ENCODE data around the gene POLR2H. TPM values are rescaled to one million over a fixed set of nuclear protein-coding genes. Genes with fewer than 3 reads are reported as not detected.
A peak's percentile ranks its signal among the peaks of the same experiment; 100 is the strongest.
"Not testable (repeated sequence)": the region's sequence is repeated elsewhere in the genome, so short reads cannot be mapped to it uniquely, and the experiment has no call there.

POLR2H gene
- total RNA-seq, 1 donor from 2014 or later: 60.5 TPM

DNA sequence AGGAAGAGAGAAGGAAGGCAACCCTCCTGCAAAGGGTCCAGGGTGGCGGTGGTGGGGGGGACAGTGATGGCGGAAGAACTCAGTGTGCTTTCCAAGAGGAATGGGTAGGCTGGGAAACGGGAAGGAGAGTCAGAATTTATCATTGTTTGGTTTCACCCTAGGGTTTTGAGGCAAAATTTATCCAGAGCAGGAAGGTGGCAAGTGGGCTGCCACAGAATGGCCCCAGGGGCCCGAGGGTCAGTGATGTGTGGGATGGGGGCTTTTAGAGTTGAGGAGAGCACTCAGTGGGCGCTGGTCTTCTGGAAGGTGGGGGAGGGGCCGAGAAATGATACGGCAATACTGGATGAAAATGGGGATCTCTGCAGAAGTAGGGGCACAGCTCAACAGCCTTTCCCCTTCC is 23.5 kb upstream of the POLR2H start:
- ATAC-seq (ENCODE audit: low read depth) (no peak), DNase-seq (no peak)
- H3K9me3 Mint-ChIP-seq: no peaks in the 10 kb centered on the region
- H3K27me3 Mint-ChIP-seq: peaks cover 5% of the 10 kb centered on the region
- H3K36me3 Mint-ChIP-seq (ENCODE audit: low read depth): peaks cover 26% of the 10 kb centered on the region
- no peak overlapping the region for H3K27ac Mint-ChIP-seq
- intact Hi-C loops (cut with micrococcal nuclease): no loop called here
- H3K4me1 Mint-ChIP-seq: peaks cover 33% of the 10 kb centered on the region
- H3K4me3 Mint-ChIP-seq: peak overlapping the region; percentile 4
- POLR2A ChIA-PET: interaction anchor here (0.6 to 1.5 kb wide), 4 partner anchors 16 to 109 kb away, joined by 3 to 5 read pairs (median 3); partner anchors contain the start of gene PSMD2
- TF ChIP-seq, protein P1, sequence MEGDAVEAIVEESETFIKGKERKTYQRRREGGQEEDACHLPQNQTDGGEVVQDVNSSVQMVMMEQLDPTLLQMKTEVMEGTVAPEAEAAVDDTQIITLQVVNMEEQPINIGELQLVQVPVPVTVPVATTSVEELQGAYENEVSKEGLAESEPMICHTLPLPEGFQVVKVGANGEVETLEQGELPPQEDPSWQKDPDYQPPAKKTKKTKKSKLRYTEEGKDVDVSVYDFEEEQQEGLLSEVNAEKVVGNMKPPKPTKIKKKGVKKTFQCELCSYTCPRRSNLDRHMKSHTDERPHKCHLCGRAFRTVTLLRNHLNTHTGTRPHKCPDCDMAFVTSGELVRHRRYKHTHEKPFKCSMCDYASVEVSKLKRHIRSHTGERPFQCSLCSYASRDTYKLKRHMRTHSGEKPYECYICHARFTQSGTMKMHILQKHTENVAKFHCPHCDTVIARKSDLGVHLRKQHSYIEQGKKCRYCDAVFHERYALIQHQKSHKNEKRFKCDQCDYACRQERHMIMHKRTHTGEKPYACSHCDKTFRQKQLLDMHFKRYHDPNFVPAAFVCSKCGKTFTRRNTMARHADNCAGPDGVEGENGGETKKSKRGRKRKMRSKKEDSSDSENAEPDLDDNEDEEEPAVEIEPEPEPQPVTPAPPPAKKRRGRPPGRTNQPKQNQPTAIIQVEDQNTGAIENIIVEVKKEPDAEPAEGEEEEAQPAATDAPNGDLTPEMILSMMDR (IDR thresholded peaks at IDR 0.05): no peak
- CTCF ChIA-PET: interaction anchor here (1.5 kb wide), 1 partner anchor 15 kb away, joined by 3 read pairs; no protein-coding TSS in a partner anchor

DNA sequence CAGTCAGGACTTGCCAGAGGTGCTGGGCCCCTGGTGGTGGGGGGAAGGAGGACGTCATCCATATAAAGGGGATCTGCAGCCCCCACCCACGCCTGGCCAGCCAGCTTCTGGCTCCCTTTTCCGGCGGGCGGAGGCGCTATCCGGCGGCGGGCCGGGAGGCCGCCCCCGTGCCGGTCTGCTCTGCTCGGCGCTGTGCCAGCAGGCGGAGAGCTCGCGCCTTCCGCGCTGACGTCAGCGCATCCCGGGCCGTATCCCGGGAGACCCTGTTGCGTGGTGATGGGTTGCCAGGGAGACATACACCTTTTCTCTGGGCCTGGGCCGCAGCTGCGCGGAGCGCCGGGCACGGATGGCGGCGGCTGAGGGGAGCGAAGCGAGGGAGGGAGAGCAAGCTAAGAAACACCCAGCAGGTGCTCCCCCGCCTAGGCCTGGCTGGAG is 23.0 kb upstream of the POLR2H start:
- ATAC-seq (ENCODE audit: low read depth): no peak
- intact Hi-C loops (cut with micrococcal nuclease): no loop called here
- Mint-ChIP-seq H3K9me3 (no peaks in the 10 kb centered on the region), H3K27ac (no peak overlapping the region), H3K36me3 (ENCODE audit: low read depth) (peaks cover 25% of the 10 kb centered on the region), H3K4me3 (no peak overlapping the region), H3K27me3 (peaks cover 5% of the 10 kb centered on the region), H3K4me1 (peaks cover 33% of the 10 kb centered on the region)
- ChIA-PET POLR2A (interaction anchor here (1.0 kb wide), 1 partner anchor 15 kb away, joined by 3 read pairs; no protein-coding TSS in a partner anchor), CTCF (no interaction called here)
- no peak for DNase-seq
- TF ChIP-seq, protein P1 (IDR thresholded peaks at IDR 0.05): no peak

DNA sequence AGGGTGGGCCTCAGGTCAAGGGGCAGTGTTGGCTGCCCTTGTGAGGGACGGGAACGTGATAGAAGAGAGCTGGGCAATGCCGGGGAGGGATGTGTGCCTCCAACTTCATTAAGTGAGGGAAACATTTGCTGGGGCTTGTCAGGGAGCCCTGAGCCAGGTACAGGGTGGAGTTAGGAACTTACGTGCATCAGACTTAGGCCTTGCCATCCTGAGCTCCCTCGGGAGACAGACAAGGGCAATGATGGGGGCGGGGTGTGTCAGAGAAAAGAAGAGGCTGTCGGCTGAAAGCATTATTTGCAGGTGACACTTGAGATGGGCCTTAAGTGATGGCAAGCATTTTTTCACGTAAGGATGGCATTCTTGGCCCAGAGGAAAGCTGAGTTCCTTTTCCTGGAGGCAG is 22.5 kb upstream of the POLR2H start:
- Mint-ChIP-seq H3K4me3 (no peak overlapping the region), H3K27ac (no peak overlapping the region), H3K27me3 (peaks cover 5% of the 10 kb centered on the region), H3K9me3 (no peaks in the 10 kb centered on the region), H3K4me1 (peaks cover 31% of the 10 kb centered on the region), H3K36me3 (ENCODE audit: low read depth) (peaks cover 20% of the 10 kb centered on the region)
- TF ChIP-seq, protein P1 (IDR thresholded peaks at IDR 0.05): no peak
- ATAC-seq (ENCODE audit: low read depth): no peak
- intact Hi-C loops (cut with micrococcal nuclease): no loop called here
- ChIA-PET POLR2A (interaction anchor here (1.0 kb wide), 1 partner anchor 15 kb away, joined by 3 read pairs; no protein-coding TSS in a partner anchor), CTCF (no interaction called here)
- DNase-seq: no peak

DNA sequence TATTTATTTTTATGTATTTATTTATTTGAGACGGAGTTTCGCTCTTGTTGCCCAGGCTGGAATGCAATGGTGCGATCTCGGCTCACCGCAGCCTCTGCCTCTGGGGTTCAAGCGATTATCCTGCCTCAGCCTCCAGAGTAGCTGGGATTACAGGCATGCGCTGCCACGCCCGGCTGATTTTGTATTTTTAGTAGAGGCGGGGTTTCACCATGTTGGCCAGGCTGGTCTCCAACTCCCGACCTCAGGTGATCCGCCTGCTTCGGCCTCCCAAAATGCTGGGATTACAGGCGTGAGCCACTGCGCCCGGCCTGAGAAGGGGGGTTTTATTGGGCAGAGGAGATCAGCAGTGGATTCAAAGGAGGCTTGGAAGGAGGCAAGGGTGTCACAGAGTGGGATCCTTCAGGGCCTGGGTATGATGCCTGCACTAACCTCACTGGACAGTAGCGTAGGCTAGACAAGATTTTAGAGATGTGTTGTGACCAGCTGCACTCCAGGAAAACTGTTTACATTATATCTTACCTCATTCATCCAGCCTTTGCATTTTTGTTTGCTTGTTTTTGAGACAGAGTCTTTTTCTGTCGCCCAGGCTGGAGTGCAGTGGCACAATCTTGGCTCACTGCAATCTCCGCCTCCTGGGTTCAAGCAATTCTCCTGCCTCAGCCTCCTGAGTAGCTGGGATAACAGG is 21.9 kb upstream of the POLR2H start:
- H3K27me3 Mint-ChIP-seq; POLR2A ChIA-PET; H3K27ac Mint-ChIP-seq; intact Hi-C loops (cut with micrococcal nuclease); ATAC-seq (ENCODE audit: low read depth); DNase-seq; H3K4me3 Mint-ChIP-seq; CTCF ChIA-PET; H3K9me3 Mint-ChIP-seq: not testable (repeated sequence)
- peaks cover 14% of the 10 kb centered on the region for H3K36me3 Mint-ChIP-seq (ENCODE audit: low read depth)
- H3K4me1 Mint-ChIP-seq: peaks cover 26% of the 10 kb centered on the region

DNA sequence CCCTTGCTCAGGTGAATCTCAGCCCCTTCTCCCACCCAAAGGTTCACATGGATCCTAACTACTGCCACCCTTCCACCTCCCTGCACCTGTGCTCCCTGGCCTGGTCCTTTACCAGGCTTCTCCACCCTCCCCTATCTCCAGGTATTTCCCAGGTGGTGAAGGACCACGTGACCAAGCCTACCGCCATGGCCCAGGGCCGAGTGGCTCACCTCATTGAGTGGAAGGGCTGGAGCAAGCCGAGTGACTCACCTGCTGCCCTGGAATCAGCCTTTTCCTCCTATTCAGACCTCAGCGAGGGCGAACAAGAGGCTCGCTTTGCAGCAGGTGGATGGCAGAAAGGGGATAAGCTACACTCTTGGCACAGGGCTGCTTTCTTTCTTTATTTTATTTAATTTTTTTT is 19.6 kb upstream of the POLR2H start:
- intact Hi-C loops (cut with micrococcal nuclease): no loop called here
- H3K9me3 Mint-ChIP-seq: no peaks in the 10 kb centered on the region
- H3K27ac Mint-ChIP-seq: no peak overlapping the region
- ChIA-PET CTCF (no interaction called here), POLR2A (no interaction called here)
- H3K4me1 Mint-ChIP-seq: peaks cover 13% of the 10 kb centered on the region
- peaks cover 5% of the 10 kb centered on the region for H3K27me3 Mint-ChIP-seq
- TF ChIP-seq, protein P1 (IDR thresholded peaks at IDR 0.05): no peak
- H3K36me3 Mint-ChIP-seq (ENCODE audit: low read depth): peaks cover 11% of the 10 kb centered on the region
- no peak for DNase-seq
- ATAC-seq (ENCODE audit: low read depth): no peak
- H3K4me3 Mint-ChIP-seq: no peak overlapping the region
